Natural killer cell (primary cell): Measurements from ENCODE around the gene MPRIP. TPM values are rescaled to one million over a fixed set of nuclear protein-coding genes. Genes with fewer than 3 reads are reported as not detected.

Experiments
- ATAC-seq, 3 donors: fragments of 150-1000 bp in 2 of 3; fragments of 200-7000 bp in 1 of 3; cut with Tn5 transposase; 1 replicate in 1 of 3; 2 replicates in 2 of 3; pipeline ENCODE4 v1.10.0; 2021; ENCODE audit warnings: mild to moderate bottlenecking in 2 of 3, moderate library complexity in 2 of 3
- DNase-seq, 2 donors: peaks; one replicate each; pipeline versions ENCODE4 v3.0.0 to v3.0.0-alpha.2; 2013 to 2021; ENCODE audit warnings: mixed read lengths in 1 of 2
- H3K27ac ChIP-seq: one replicate; pipeline ENCODE4 v1.5.1; 2013; ENCODE audit warnings: mild to moderate bottlenecking, low read length
- H3K27me3 ChIP-seq: one replicate; pipeline ENCODE4 v1.6.1; 2013; ENCODE audit warnings: low read length; ENCODE audit not compliant: control insufficient read depth, insufficient read depth
- H3K36me3 ChIP-seq: one replicate; pipeline ENCODE4 v1.6.1; 2013; ENCODE audit warnings: low read length; ENCODE audit not compliant: control insufficient read depth, insufficient read depth
- H3K4me1 ChIP-seq: one replicate; pipeline ENCODE4 v1.6.1; 2013; ENCODE audit warnings: low read length; ENCODE audit not compliant: control insufficient read depth, insufficient read depth
- H3K4me3 ChIP-seq: one replicate; pipeline ENCODE4 v1.5.1; 2013; ENCODE audit warnings: low read length
- H3K9me3 ChIP-seq: one replicate; pipeline ENCODE4 v1.6.1; 2013; ENCODE audit warnings: low read length; ENCODE audit not compliant: control insufficient read depth, insufficient read depth
- H3K27ac Mint-ChIP-seq, 2 donors: one replicate each; pipeline ENCODE4 v1.8.0; 2022; ENCODE audit warnings: mild to moderate bottlenecking in 2 of 2, mixed read lengths in 2 of 2, moderate library complexity in 1 of 2
- H3K27me3 Mint-ChIP-seq, 2 donors: one replicate each; pipeline ENCODE4 v1.8.0; 2022; ENCODE audit warnings: low read depth in 2 of 2, mixed read lengths in 2 of 2
- H3K36me3 Mint-ChIP-seq: one replicate; pipeline ENCODE4 v1.8.0; 2022; ENCODE audit warnings: mixed read lengths
- H3K4me1 Mint-ChIP-seq, 2 donors: one replicate each; pipeline ENCODE4 v1.8.0; 2022; ENCODE audit warnings: mixed read lengths in 2 of 2
- H3K4me3 Mint-ChIP-seq: one replicate; pipeline ENCODE4 v1.8.0; 2022; ENCODE audit warnings: mild to moderate bottlenecking, moderate library complexity, mixed read lengths
- H3K9me3 Mint-ChIP-seq, 2 donors: one replicate each; pipeline ENCODE4 v1.8.0; 2022; ENCODE audit warnings: mixed read lengths in 2 of 2
- WGBS: methylation state at CpG from one replicate; pipeline ENCODE4 v1.1.7; 2013; ENCODE audit warnings: missing lambda C conversion rate; ENCODE audit not compliant: insufficient coverage; 5-methylcytosine and 5-hydroxymethylcytosine counted together
- intact Hi-C: fragments of 100-400 bp; cut with micrococcal nuclease; formaldehyde crosslinking; loops from one replicate; pipeline ENCODE4 v1.14.2; 2022
- total RNA-seq, 4 donors: library from RNA; stranded (reverse); fragments of 120-200 nt in 1 of 4; gene quantifications; one replicate each; pipeline versions ENCODE4 v1.2.3 to v1.2.4, GENCODE V29; 2013 to 2022
- TF ChIP-seq, protein P1 (sequence below): fragments of 200-600 bp; IDR thresholded peaks from one replicate; pipeline ENCODE4 v1.8.0; 2022; ENCODE audit warnings: antibody characterized with exemption

MPRIP gene
- total RNA-seq, 3 donors from 2014 or later (not counting 1 experiment from before 2014, with no cell fraction given): 225 to 272 (median 229) TPM

DNA sequence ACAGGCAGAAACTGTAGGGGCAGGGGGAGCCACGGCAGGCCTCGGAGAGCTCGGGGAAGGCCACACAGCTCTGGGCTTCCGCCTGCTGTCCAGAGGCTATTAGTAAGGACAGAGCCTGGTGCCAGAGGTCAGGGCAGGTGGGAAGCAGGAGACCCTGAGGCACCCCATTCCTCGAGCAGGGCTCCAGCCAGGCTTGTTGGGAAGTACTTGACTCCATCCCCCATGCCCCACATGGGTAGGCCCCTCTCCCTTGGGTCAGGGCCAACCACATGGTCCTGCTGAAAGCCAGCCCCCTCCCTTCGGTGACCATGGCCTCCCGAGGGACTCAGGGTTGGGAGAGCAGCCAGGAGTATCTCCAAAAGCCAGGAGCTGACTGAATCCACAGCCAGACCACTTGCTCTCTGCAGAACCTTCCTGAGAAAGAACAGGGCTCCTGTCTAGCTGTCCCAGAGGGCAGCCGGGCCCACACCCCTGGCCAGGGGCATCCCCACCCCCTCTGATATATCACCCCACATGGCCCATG, 17.4 kb upstream of the MPRIP start:
- H3K27ac ChIP-seq: no peak overlapping the region
- TF ChIP-seq, protein P1, sequence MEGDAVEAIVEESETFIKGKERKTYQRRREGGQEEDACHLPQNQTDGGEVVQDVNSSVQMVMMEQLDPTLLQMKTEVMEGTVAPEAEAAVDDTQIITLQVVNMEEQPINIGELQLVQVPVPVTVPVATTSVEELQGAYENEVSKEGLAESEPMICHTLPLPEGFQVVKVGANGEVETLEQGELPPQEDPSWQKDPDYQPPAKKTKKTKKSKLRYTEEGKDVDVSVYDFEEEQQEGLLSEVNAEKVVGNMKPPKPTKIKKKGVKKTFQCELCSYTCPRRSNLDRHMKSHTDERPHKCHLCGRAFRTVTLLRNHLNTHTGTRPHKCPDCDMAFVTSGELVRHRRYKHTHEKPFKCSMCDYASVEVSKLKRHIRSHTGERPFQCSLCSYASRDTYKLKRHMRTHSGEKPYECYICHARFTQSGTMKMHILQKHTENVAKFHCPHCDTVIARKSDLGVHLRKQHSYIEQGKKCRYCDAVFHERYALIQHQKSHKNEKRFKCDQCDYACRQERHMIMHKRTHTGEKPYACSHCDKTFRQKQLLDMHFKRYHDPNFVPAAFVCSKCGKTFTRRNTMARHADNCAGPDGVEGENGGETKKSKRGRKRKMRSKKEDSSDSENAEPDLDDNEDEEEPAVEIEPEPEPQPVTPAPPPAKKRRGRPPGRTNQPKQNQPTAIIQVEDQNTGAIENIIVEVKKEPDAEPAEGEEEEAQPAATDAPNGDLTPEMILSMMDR: no peak
- DNase-seq: no peak
- no peaks in the 10 kb centered on the region for H3K4me1 Mint-ChIP-seq
- peaks cover 5% of the 10 kb centered on the region for H3K4me1 ChIP-seq
- no peak overlapping the region for H3K4me3 ChIP-seq
- no peaks in the 10 kb centered on the region for H3K36me3 Mint-ChIP-seq
- no peaks in the 10 kb centered on the region for H3K27me3 ChIP-seq
- no peak overlapping the region for H3K27ac Mint-ChIP-seq
- WGBS: 87% methylated on average over 8 of the region's 8 CpGs
- H3K9me3 Mint-ChIP-seq: no peaks in the 10 kb centered on the region
- H3K27me3 Mint-ChIP-seq: no peaks in the 10 kb centered on the region
- no peaks in the 10 kb centered on the region for H3K9me3 ChIP-seq
- no peak overlapping the region for H3K4me3 Mint-ChIP-seq
- H3K36me3 ChIP-seq: no peaks in the 10 kb centered on the region
- intact Hi-C loops: no loop called here
- no peak for ATAC-seq

DNA sequence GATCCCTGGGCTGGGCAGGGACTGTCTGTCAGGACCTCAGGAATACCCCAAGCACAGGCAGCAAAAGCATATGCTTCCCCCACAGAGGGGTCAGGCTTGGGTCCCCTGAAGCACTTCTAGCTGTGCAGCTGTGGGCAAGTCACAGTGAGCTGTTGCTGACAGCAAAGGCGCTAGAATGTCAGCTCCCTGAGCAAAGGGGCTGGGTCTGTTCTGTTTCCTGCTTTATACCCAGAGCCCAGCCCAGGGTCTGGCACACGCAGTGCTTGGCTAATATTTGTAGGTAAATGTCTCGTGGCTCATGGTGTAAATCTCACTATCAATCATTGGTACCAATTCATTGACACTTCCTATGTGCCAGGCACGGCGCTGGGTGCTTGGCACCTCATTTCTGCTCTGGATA, 16.6 kb upstream of the MPRIP start:
- Mint-ChIP-seq H3K4me3 (no peak overlapping the region), H3K27ac (no peak overlapping the region), H3K9me3 (no peaks in the 10 kb centered on the region), H3K4me1 (no peaks in the 10 kb centered on the region), H3K36me3 (no peaks in the 10 kb centered on the region), H3K27me3 (no peaks in the 10 kb centered on the region)
- TF ChIP-seq, protein P1: no peak
- intact Hi-C loops: no loop called here
- DNase-seq (no peak), ATAC-seq (no peak)
- 71% methylated on average over 5 of the region's 5 CpGs for WGBS
- Histone ChIP-seq H3K9me3 (no peaks in the 10 kb centered on the region), H3K36me3 (no peaks in the 10 kb centered on the region), H3K27ac (no peak overlapping the region), H3K27me3 (no peaks in the 10 kb centered on the region), H3K4me1 (peaks cover 5% of the 10 kb centered on the region), H3K4me3 (no peak overlapping the region)

DNA sequence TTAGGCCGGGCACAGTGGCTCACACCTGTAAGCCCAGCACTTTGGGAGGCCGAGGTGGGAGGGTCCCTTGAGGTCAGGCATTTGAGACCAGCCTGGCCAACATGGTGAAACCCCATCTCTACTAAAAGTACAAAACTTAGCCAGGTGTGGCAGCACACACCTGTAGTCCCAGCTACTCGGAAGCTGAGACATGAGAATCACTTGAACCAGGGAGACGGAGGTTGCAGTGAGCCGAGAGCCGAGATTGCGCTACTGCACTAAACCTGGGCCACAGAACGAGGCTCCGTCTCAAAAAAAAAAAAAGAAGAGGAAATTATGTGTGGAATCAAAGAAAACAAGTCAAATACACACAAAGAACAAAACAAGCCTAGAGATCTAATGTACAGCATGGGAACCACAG, 16.1 kb upstream of the MPRIP start:
- Mint-ChIP-seq H3K4me3 (no peak overlapping the region), H3K27ac (no peak overlapping the region), H3K27me3 (no peaks in the 10 kb centered on the region), H3K36me3 (no peaks in the 10 kb centered on the region), H3K9me3 (no peaks in the 10 kb centered on the region), H3K4me1 (no peaks in the 10 kb centered on the region)
- TF ChIP-seq, protein P1: no peak
- ATAC-seq (no peak), DNase-seq (no peak)
- intact Hi-C loops: no loop called here
- WGBS: 84% methylated on average over 7 of the region's 9 CpGs
- no peak overlapping the region for H3K4me3 ChIP-seq
- no peak overlapping the region for H3K27ac ChIP-seq
- no peaks in the 10 kb centered on the region for H3K36me3 ChIP-seq
- H3K27me3 ChIP-seq: no peaks in the 10 kb centered on the region
- no peaks in the 10 kb centered on the region for H3K9me3 ChIP-seq
- peaks cover 5% of the 10 kb centered on the region for H3K4me1 ChIP-seq

DNA sequence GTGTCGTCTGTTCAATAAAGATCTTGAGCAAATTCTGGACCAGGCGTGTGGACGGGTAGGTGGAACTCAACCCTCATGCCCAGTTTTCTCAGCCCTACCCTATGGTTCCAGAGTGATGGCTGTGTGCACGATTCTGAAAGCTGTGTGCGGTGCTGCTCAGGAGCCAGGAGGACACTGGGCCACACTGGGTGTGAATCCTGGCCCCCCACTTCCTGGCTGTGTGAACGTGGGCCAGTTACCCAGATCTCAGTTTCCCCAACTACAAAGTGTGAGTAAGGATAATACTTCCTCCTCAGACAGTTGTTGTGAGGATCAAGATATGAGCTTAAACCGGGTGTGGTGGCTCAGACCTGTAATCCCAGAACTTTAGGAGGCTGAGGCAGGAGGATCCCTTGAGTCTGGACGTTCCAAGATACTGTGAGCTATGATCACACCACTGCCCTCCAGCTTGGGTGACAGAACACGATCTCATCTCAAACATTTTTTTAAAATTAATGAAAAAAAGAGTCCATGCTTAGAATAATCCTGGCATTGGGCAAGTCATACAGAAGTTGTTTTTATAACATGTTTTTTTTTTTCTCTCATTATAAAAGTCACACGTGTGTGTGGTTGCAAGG, 14.7 kb upstream of the MPRIP start:
- Mint-ChIP-seq H3K4me3 (no peak overlapping the region), H3K9me3 (no peaks in the 10 kb centered on the region), H3K36me3 (no peaks in the 10 kb centered on the region), H3K27ac (no peak overlapping the region), H3K27me3 (no peaks in the 10 kb centered on the region), H3K4me1 (no peaks in the 10 kb centered on the region)
- intact Hi-C loops: no loop called here
- no peaks in the 10 kb centered on the region for H3K36me3 ChIP-seq
- no peaks in the 10 kb centered on the region for H3K9me3 ChIP-seq
- no peaks in the 10 kb centered on the region for H3K27me3 ChIP-seq
- 77% methylated on average over 10 of the region's 10 CpGs for WGBS
- H3K27ac ChIP-seq: no peak overlapping the region
- ATAC-seq (no peak), DNase-seq (no peak)
- H3K4me3 ChIP-seq: no peak overlapping the region
- TF ChIP-seq, protein P1: no peak
- peaks cover 5% of the 10 kb centered on the region for H3K4me1 ChIP-seq
